Measurements from ENCODE around the gene LRRC25. TPM values are rescaled to one million over a fixed set of nuclear protein-coding genes. Genes with fewer than 3 reads are reported as not detected.

The LRRC25 gene
- total RNA-seq, 1 donor from 2014 or later: not detected

DNA sequence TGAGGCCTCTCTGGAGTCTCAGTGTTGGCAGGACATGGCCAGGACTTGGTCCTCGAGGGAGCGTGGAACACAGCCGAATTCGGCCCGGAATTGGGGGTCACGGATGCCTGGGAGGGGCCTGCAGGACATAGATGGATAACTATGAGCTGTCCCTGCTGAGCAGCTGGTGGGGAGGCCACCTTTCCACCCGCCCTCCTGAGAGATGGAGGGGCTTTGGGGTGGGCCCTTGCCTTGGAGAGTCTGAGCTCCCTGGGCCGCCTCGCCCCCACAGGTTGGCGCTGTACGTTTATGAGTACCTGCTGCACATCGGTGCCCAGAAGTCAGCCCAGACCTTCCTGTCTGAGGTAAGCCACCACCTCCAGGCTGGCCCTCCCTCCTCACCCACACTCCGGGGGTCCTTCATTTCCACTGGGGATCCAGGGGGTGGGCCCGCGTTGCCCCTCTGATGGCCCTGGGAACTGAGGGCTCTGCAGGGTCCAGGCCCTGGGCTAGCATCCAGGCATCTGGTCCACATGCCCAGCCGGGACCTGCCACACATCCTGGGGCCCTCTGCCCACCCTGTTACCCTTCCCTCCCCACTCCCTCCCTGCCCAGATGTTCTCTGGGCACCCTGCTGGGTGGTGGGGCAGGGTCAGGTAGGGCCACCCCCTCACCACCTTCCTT, 29.8 kb upstream of the LRRC25 start:
- TF ChIP-seq, protein P1, sequence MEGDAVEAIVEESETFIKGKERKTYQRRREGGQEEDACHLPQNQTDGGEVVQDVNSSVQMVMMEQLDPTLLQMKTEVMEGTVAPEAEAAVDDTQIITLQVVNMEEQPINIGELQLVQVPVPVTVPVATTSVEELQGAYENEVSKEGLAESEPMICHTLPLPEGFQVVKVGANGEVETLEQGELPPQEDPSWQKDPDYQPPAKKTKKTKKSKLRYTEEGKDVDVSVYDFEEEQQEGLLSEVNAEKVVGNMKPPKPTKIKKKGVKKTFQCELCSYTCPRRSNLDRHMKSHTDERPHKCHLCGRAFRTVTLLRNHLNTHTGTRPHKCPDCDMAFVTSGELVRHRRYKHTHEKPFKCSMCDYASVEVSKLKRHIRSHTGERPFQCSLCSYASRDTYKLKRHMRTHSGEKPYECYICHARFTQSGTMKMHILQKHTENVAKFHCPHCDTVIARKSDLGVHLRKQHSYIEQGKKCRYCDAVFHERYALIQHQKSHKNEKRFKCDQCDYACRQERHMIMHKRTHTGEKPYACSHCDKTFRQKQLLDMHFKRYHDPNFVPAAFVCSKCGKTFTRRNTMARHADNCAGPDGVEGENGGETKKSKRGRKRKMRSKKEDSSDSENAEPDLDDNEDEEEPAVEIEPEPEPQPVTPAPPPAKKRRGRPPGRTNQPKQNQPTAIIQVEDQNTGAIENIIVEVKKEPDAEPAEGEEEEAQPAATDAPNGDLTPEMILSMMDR (conservative IDR thresholded peaks at IDR 0.05): no peak
- no peak overlapping the region for H3K27ac Mint-ChIP-seq (ENCODE audit: unreplicated experiment)
- H3K4me1 Mint-ChIP-seq: peaks cover 26% of the 10 kb centered on the region
- H3K9me3 Mint-ChIP-seq: no peaks in the 10 kb centered on the region
- H3K27me3 Mint-ChIP-seq (ENCODE audit: low read depth): peaks cover 2% of the 10 kb centered on the region
- no peaks in the 10 kb centered on the region for H3K36me3 Mint-ChIP-seq (ENCODE audit: low read depth)
- no peak for DNase-seq (ENCODE audit: low read depth, low spot score)
- H3K4me3 Mint-ChIP-seq: no peak overlapping the region

DNA sequence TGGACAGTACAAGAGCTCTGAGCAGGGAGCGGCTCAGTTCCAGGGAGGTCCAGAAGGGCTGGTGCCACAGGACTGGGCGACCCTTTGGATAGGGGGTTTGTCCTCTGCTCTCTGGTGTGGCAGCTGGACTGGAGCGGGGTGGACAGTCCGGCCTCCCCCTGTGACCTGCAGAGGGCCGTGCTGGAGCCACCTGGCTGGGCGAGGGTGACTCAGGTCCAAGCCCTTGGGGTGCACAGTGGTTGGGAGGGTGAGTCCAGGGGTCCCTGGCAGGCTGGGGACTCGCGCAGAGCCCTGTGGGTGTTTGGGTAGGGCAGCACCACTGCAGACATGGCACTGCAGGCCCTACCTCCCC, 29.0 kb upstream of the LRRC25 start:
- H3K4me3 Mint-ChIP-seq: peak overlapping the region; percentile 58
- TF ChIP-seq, protein P1 (conservative IDR thresholded peaks at IDR 0.05): no peak
- H3K27me3 Mint-ChIP-seq (ENCODE audit: low read depth): peaks cover 2% of the 10 kb centered on the region
- H3K4me1 Mint-ChIP-seq: peaks cover 24% of the 10 kb centered on the region
- no peak overlapping the region for H3K27ac Mint-ChIP-seq (ENCODE audit: unreplicated experiment)
- no peaks in the 10 kb centered on the region for H3K9me3 Mint-ChIP-seq
- no peak for DNase-seq (ENCODE audit: low read depth, low spot score)
- H3K36me3 Mint-ChIP-seq (ENCODE audit: low read depth): no peaks in the 10 kb centered on the region

DNA sequence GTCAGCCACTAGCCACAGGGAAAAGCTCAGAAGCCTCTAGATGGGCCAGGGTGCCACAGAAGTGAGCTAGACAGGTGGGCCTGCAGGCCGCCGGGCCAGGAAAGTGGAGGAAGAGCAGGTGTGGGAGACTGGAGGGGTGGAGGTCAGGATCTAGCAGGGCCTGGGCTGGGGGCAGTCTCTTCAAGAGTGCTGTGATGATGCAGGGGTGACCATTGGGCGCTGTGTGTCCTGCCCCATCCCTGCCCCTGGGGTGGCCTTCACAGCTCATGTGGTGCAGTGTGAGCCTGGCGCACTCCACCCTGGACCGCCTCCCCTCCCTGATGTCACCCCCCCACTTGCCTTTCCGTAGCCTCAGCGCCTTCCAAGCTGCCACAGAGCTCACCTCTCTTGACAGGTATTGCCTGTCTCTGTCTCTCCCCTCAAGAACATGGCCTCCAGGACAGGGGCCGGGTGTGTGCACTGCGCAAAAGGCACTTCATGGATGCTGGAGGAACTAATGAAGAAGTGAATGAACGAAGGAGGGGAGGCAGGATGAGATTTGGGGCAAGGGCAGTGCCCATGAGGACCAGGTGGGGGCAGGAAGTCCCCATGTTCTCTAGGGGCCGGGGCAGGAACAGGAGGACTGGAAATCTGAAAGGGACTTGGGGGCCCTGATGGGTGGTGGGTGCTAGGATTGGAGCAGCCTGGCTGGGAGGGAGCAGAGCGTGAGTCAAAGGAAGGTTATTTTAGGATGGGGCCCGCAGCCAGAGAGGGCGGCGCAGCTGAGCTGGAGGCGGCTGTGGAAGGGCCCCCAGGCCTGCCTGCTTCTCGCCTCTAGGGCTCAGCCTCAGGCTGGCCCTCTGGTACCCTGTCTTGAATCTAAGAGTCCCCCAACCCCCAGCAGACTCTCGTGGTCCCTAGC, 28.3 kb upstream of the LRRC25 start:
- H3K4me1 Mint-ChIP-seq: peaks cover 24% of the 10 kb centered on the region
- H3K27me3 Mint-ChIP-seq (ENCODE audit: low read depth): peaks cover 4% of the 10 kb centered on the region
- H3K27ac Mint-ChIP-seq (ENCODE audit: unreplicated experiment): no peak overlapping the region
- H3K36me3 Mint-ChIP-seq (ENCODE audit: low read depth): no peaks in the 10 kb centered on the region
- DNase-seq (ENCODE audit: low read depth, low spot score): no peak
- TF ChIP-seq, protein P1 (conservative IDR thresholded peaks at IDR 0.05): no peak
- peak overlapping the region; percentile 58 for H3K4me3 Mint-ChIP-seq
- H3K9me3 Mint-ChIP-seq: no peaks in the 10 kb centered on the region

DNA sequence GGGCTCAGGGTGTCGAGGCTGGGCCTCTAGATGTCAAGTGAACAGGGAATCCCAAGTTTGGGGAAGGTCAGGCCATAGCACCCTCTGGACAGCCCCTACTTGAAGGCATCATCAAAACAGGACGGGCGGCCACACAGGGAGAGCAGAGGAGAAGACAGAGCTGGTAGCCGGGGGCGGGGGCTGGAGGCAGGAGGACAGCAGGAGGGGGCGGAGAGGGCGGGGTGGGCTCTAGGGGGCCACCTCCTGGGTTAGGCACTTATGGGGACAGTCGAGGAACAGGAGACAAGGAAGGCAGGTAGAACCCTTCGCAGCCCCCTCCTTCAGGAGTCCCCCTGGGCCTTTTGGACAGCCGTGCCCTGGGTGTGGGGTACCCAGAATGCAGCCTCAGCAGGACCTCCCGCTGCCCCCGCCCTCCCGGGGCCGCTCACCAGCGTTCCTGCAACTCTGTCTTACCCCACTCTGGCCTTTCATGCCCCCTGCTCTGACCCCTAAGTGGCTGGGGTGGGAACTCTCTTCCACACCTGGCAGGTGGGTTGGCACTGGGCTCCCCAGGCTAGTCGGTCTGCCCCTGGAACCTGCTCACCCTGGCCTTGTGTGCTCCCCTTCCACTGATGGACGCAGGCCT, 27.6 kb upstream of the LRRC25 start:
- Mint-ChIP-seq H3K9me3 (no peaks in the 10 kb centered on the region), H3K27ac (ENCODE audit: unreplicated experiment) (no peak overlapping the region), H3K4me1 (peaks cover 24% of the 10 kb centered on the region), H3K27me3 (ENCODE audit: low read depth) (peaks cover 12% of the 10 kb centered on the region), H3K4me3 (no peak overlapping the region), H3K36me3 (ENCODE audit: low read depth) (no peaks in the 10 kb centered on the region)
- TF ChIP-seq, protein P1 (conservative IDR thresholded peaks at IDR 0.05): no peak
- no peak for DNase-seq (ENCODE audit: low read depth, low spot score)

DNA sequence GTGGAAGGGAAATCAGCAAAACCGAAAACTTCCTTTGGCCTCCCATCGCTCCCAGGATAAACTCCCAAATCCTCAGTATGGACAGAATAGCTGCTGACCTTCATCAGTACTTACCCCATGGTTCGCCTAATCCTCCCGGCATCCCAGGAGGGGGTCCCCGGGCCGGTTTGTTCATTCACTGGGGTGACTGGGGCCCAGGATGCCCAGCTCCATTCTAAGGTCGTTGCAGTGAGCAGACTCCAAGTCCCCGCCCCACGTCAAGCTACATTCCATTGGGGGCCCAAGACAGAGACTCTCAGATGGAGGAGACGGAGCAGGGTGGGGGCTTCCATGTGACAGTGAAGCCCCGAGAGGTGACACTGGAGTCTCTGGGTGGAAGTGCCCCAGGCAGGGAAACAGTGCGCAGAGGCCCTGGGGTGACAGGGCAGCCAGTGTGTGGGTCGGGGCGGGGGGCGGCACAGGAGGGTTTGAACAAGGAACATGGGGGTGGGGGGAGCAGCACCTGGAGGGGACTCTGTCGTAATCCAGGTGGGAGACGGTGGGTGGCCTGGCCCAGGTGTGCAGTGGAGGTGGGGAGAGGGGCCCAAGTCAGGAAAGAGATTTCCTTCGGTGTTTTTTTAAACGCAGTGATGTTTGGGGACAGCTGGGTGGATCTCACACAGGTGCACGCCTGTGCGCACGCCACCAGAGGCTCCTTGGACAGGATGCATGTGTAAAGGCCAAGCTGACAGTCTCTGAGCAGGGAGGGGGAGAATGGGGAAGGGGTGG, 26.9 kb upstream of the LRRC25 start:
- TF ChIP-seq, protein P1 (conservative IDR thresholded peaks at IDR 0.05): no peak
- Mint-ChIP-seq H3K27ac (ENCODE audit: unreplicated experiment) (no peak overlapping the region), H3K9me3 (no peaks in the 10 kb centered on the region), H3K4me3 (peak overlapping the region; percentile 57), H3K27me3 (ENCODE audit: low read depth) (peaks cover 12% of the 10 kb centered on the region), H3K36me3 (ENCODE audit: low read depth) (no peaks in the 10 kb centered on the region), H3K4me1 (peaks cover 24% of the 10 kb centered on the region)
- no peak for DNase-seq (ENCODE audit: low read depth, low spot score)

Measured in neural crest cell (in vitro differentiated cells).